Gastroesophageal sphincter (tissue), 3 donors: ENCODE data around the gene FAM9B.

Experiments used
- POLR2A ChIP-seq, 2 donors: fragments of 450-650 bp; IDR thresholded peaks; one replicate each; pipeline ENCODE4 v1.6.1; 2017; ENCODE audit warnings: antibody characterized with exemption in 2 of 2, mild to moderate bottlenecking in 2 of 2, moderate library complexity in 1 of 2
- TF ChIP-seq, protein P1 (sequence below), 4 experiments: fragments of 200-600 bp in 2 of 4; fragments of 450-650 bp in 2 of 4; sonication (generic) in 1 of 4; IDR thresholded peaks; one replicate each; pipeline ENCODE4 v1.5.1; 2017 to 2019; ENCODE audit warnings: antibody characterized with exemption in 4 of 4, mild to moderate bottlenecking in 2 of 4, moderate library complexity in 2 of 4

DNA sequence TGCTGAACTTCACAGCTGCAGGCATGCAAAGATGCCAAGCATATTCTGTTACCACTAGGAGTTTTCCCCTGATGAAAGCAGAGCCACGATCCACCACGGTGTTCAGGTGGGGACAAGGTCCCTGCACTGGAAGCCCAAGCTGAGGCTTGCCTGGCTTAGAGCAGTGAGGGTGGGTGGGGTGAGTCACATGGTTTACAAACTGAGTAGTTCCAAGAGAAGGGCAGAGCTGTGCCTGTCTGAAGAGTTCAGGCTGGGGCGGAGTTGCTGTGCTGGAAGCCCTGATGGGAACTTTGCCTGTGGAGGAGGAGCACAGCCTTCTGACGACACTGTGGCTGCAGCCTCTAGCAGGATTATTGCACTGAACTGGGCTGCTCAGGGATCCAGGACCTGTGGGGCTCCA, 45.5 kb downstream of the FAM9B start:
- TF ChIP-seq, protein P1, sequence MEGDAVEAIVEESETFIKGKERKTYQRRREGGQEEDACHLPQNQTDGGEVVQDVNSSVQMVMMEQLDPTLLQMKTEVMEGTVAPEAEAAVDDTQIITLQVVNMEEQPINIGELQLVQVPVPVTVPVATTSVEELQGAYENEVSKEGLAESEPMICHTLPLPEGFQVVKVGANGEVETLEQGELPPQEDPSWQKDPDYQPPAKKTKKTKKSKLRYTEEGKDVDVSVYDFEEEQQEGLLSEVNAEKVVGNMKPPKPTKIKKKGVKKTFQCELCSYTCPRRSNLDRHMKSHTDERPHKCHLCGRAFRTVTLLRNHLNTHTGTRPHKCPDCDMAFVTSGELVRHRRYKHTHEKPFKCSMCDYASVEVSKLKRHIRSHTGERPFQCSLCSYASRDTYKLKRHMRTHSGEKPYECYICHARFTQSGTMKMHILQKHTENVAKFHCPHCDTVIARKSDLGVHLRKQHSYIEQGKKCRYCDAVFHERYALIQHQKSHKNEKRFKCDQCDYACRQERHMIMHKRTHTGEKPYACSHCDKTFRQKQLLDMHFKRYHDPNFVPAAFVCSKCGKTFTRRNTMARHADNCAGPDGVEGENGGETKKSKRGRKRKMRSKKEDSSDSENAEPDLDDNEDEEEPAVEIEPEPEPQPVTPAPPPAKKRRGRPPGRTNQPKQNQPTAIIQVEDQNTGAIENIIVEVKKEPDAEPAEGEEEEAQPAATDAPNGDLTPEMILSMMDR (IDR thresholded peaks at IDR 0.05), result no peak
- TF ChIP-seq POLR2A (IDR thresholded peaks at IDR 0.05), result no peak
